ENCODE data around the gene SLC24A4. TPM values are rescaled to one million over a fixed set of nuclear protein-coding genes. Genes with fewer than 3 reads are reported as not detected.

The SLC24A4 gene
- total RNA-seq, 6 donors from 2014 or later, result 0.49 to 5.7 (median 2.0) TPM

GRCh38 chr14:92546347-92547053 is 223.5 kb downstream of the SLC24A4 start:
- peak in 1 of 2 donors; percentile 62 for TF ChIP-seq POLR2AphosphoS5 (IDR thresholded peaks at IDR 0.05)
- TF ChIP-seq CTCF (IDR thresholded peaks at IDR 0.05), result no peak
- peak in 1 of 4 donors; percentile 6 for TF ChIP-seq EP300 (IDR thresholded peaks at IDR 0.05)
- H3K4me3 ChIP-seq, result no peak overlapping the region
- 77 to 80% methylated on average over 7 of the region's 7 CpGs for WGBS, 2 donors
- peak overlapping the region in 3 of 4 donors; percentile 36 to 65 (median 54) for H3K27ac ChIP-seq
- peaks cover 5 to 24% (median 20%) of the 10 kb centered on the region in 4 donors for H3K4me1 ChIP-seq
- DNase-seq, result no peak
- H3K9me3 ChIP-seq, result no peaks in the 10 kb centered on the region
- no peaks in the 10 kb centered on the region for H3K36me3 ChIP-seq
- H3K27me3 ChIP-seq, result no peaks in the 10 kb centered on the region
- ATAC-seq (ENCODE audit: low FRiP score in 2 of 2), result no peak

- TF ChIP-seq POLR2A (IDR thresholded peaks at IDR 0.05) (no peak), POLR2AphosphoS5 (IDR thresholded peaks at IDR 0.05) (no peak), CTCF (IDR thresholded peaks at IDR 0.05) (no peak), EP300 (IDR thresholded peaks at IDR 0.05) (no peak)
- no peaks in the 10 kb centered on the region for H3K36me3 ChIP-seq
- no peaks in the 10 kb centered on the region for H3K27me3 ChIP-seq
- no peaks in the 10 kb centered on the region for H3K9me3 ChIP-seq
- 64 to 70% methylated on average over 4 to 17 of the region's 17 CpGs for WGBS, 2 donors
- peak overlapping the region; percentile 54 to 87 (median 74) for H3K27ac ChIP-seq
- H3K4me3 ChIP-seq, result no peak overlapping the region
- ATAC-seq (ENCODE audit: low FRiP score in 2 of 2) (peak; percentile 5 to 51), DNase-seq (no peak)
- peaks cover 18 to 48% (median 32%) of the 10 kb centered on the region in 4 donors for H3K4me1 ChIP-seq
Observed at GRCh38 chr14:92549105-92549858, 226.3 kb downstream of the SLC24A4 start.

GRCh38 chr14:92549859-92550230 is 226.9 kb downstream of the SLC24A4 start:
- WGBS, 2 donors, result 44 to 47% methylated on average over 7 of the region's 7 CpGs
- TF ChIP-seq EP300 (IDR thresholded peaks at IDR 0.05), result peak in 1 of 4 donors; percentile 8
- TF ChIP-seq POLR2AphosphoS5 (IDR thresholded peaks at IDR 0.05), result peak in 1 of 2 donors; percentile 27
- TF ChIP-seq CTCF (IDR thresholded peaks at IDR 0.05), result no peak
- no peak for TF ChIP-seq POLR2A (IDR thresholded peaks at IDR 0.05)
- H3K36me3 ChIP-seq, result no peaks in the 10 kb centered on the region
- H3K4me1 ChIP-seq, result peaks cover 18 to 48% (median 32%) of the 10 kb centered on the region in 4 donors
- H3K27ac ChIP-seq, result peak overlapping the region; percentile 54 to 87 (median 74)
- no peaks in the 10 kb centered on the region for H3K27me3 ChIP-seq
- DNase-seq (peak in 1 of 2 donors; percentile 51), ATAC-seq (ENCODE audit: low FRiP score in 2 of 2) (peak; percentile 60 to 78)
- no peaks in the 10 kb centered on the region for H3K9me3 ChIP-seq
- H3K4me3 ChIP-seq, result no peak overlapping the region

Other genes starting within 250 kb of the SLC24A4 start
- 100 to 1,000 TPM in 1 of 6 donors, 10 to 100 TPM in 5; 17.8 to 154 (median 31.6) TPM for gene ATXN3, start 216.6 kb upstream of the SLC24A4 start, total RNA-seq
- gene NDUFB1, start 201.5 kb upstream of the SLC24A4 start, total RNA-seq, result 100 to 1,000 TPM; 101 to 234 (median 168) TPM
- gene CPSF2, start 201.2 kb upstream of the SLC24A4 start, total RNA-seq, result 10 to 100 TPM; 15.7 to 47.4 (median 33.3) TPM
- gene RIN3, start 190.6 kb downstream of the SLC24A4 start, total RNA-seq, result 10 to 100 TPM; 19.0 to 88.0 (median 59.7) TPM

Data from upper lobe of left lung (tissue), 6 donors.